HG02840 (cell line): ENCODE results near the gene SUFU.
"Not testable (repeated sequence)": the region's sequence is repeated elsewhere in the genome, so short reads cannot be mapped to it uniquely, and the experiment has no call there.

Experiments used
- ATAC-seq: cut with Tn5 transposase; IDR thresholded peaks from one replicate; pipeline ENCODE4 v1.9.1; 2021; ENCODE audit warnings: mild to moderate bottlenecking, moderate library complexity, moderate number of reproducible peaks; ENCODE audit not compliant: unreplicated experiment, low FRiP score

Gene SUFU

DNA sequence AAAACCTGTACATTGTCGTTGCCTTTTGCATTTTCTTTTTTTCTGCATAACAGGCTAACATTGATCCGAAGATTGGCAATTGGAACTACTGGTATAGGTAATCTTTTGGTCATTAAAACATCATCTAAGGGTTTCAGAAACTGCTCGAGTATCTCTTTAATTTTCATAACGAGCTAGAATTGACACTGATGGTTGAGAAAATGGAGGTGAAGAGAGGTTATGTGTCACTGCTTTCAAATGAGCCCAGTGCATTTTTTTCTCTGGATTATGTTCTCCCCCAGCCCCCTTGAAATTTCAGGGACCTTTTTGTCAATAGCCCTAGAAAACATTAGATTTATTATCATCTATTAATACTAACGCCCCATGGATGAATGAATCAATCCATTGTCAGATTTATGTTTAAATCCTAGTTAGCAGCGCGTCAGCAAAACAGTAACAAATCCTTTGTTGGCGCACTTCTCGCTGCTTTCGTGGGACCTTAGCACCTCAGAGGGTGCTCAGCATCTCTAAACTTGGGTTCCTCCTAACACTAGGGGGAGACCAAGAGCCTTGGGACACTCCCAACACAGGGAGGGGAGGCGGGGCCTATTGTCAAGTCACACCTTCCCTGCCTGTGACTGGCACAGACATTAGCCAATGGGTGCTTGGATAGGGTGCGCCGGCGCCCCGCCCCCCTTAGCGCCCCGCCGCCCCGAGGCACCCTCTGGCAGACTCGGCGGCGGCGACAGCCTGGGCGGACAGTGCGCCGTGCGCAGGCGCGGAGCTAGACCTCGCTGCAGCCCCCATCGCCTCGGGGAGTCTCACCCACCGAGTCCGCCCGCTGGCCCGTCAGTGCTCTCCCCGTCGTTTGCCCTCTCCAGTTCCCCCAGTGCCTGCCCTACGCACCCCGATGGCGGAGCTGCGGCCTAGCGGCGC lies at the start of gene SUFU:
Gene SUFU (plus strand): TSS at position 709 of the 915 bp plus-strand sequence. CDS start 181 bp downstream, at position 890.
- ATAC-seq: peak; percentile 56

DNA sequence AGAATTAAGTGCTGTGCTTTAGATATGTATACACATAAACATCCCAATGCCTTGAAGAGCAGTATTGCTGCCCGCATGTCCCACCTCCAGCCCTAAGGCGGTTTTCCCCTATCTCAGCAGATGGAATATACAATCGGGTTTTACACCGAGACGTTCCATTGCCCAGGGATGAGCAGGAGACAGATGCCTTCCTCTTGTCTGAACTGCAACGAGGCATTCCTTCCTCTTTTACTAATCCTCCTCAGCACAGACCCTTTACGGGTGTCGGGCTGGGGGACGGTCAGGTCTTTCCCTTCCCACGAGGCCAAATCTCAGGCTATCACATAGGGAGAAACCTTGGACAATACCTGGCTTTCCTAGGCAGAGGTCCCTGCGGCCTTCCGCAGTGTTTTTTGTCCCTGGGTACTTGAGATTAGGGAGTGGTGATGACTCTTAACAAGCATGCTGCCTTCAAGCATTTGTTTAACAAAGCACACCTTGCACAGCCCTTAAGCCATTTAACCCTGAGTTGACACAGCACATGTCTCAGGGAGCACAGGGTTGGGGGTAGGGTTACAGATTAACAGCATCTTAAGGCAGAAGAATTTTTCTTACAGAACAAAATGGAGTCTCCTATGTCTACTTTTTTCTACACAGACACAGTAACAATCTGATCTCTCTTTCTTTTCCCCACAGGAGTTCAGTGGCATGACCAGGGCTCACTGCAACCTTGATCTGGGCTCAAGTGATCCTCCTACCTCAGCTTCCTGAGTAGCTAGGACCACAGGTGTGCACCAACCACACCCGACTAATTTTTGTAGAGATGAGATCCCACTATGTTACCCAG lies 48.9 kb upstream of the SUFU start:
- not testable (repeated sequence) for ATAC-seq

DNA sequence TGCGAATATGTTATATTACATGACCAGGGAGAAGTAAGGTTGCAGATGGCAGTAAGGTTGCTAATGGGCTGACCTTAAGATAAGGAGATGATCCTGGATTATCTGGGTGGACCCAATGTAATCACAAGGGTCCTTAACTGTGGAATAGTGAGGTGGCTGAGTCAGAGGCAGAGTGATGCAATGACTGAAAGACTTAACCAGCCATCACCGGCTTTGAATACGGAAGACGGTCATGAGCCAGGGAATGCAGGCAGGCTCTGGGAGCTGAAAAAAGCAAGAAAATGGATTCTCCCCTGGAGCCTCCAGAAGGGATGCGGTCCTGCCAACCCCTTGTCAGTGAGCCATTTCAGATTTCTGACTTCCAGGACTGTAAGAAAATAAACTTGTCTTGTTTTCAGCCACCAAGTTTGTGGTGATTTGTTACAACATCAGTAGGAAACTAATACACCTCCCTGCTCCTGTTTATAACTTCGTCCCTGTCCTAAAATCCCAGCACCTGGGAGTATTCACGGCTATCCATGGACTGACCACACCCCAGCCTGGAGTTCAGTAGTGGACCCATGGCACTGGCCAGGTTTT lies 47.8 kb upstream of the SUFU start:
- no peak for ATAC-seq

DNA sequence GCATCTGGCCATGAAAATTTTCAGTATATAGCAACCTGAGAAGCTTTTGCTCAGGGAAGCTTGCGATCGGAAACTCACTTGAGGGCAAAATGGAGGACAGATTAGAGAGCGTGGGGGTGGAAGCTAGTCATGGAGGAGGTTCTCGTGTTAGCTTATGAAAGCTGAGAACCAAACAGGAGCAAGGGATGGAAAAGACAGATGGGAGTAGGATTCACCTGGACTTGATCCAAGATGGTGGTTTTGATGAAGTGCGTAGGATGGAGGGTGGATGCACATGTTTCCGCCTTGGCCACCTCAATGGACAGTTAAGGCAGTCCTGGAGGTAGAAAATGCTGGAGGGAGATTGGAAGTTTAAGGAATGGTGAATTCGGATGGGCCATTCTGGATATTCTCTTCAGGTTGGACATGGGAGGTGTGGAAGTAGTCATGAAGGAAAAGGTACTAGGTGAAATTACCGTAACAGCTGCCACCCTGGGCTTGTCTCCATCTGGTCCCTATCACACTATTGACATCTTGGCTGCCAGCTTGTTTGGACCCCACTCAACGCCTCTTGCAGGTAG lies 46.1 kb upstream of the SUFU start:
- ATAC-seq: no peak

DNA sequence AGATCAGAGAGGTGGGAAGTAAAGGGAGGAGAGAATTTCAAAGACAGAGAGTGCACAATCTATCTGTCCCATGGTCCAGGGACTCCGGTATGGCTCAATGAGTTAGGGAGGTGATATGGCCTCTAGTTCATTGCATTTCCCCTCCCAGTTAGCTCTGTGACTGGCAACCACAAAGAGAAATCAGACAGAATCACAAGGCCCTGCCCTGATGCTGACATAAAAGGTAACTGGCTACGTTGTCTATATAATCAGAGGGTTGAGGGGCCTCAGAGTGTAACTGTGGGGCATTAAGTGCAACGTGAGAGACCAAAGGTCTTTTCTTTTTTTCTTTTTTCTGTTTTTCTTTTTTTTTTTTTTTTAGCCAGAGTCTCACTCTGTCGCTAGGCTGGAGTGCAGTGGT lies 45.1 kb upstream of the SUFU start:
- ATAC-seq: no peak

DNA sequence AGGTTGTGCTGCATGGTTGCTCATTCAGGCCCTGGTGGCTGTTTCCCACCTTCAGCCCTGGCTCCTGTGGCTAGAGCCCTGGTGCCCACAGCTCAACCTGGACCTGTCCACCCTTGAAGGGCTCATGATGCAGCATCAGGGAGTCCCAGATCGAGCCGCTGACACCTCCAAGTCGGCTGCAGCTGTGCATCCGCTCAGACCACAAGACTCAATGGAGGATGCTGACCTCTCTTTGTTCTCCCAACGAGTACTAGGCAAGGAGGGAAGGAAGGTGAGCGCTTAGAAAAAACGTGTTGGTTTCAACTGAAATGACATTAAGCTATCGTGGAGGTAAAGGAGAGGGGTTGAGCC lies 43.0 kb upstream of the SUFU start:
- peak; percentile 30 for ATAC-seq

DNA sequence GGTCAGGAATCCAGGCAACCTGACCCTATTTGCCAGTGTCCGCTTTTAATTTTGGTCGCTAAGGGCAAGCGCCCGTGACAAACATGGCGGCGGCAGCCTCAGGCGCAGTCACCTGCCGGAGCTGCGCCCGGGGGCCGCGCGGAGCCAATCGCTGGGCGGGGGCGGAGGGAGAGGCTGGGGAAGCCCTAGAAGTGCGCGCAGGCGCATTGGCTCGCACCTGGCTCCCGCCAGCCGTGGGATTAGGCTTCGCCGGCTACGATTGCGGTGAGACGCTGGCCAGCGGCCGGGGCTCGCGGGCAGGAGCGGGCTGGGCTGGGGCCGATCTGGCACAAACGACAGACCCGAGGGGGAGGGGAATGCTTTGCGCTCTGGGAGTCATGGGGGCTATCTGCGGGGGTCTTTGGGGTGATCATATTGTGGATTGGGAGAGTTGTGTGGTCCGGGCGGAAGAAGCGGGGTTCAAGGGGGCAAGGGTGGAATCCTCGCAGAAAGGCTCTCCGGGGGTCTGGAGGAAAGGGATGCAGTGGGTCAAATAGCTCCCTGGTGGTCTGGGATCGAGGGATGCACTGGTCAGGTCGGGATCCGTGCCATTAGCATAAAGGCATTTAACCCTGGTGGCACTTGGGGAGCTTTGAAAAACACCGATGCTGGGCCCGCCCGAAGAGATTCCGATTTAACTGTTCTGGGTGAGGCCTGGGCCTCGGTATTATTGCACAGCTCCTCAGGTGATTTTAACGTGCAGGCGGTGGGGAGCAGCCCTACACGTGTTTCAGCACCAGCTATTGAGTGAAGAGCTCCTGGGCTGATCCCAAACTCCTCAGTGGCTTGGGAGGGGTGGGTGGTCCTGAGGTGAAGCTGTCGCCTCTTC lies 42.4 kb upstream of the SUFU start:
- peak; percentile 74 for ATAC-seq

DNA sequence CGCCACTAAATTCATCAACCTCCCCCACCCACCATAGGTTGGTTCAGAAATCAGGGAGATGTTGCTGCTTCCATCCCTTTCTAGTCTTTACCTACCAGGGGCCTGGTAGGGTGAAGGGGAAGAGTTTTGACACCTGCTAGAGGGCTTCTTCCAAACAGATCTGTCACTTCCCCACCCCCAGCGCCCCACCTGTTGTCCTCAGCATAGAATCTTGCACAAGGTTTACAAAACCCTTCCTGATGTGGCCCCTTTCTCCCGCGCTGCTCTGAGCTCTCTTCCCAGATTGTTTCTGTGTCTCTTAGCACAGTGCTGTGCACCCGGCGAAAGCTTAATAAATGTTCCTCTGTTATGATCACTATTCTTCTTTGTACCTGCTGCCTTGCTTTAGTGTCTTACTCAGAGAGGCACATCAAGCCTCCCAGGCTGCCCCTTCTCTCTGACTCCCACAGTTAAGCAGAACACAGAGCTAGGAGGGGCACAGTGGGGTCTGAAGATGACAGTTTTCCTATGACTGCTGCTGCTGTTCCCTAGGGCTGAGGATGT lies 41.2 kb upstream of the SUFU start:
- no peak for ATAC-seq

DNA sequence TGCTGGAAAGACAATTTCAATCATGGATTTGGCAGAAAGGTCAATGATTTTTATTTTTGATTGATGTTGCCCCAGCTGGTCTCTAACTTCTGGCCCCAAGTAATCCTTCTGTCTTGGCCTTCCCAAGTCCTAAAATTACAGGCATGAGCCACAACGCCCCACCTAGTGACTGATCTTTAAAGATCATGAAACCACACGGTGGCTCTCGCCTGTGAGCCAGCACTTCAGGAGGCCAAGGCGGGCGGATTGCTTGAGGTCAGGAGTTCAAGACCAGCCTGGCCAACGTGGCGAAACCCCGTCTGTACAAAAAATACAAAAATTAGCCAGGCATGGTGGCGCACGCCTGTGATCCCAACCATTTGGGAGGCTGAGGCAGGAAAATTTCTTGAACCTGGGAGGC lies 39.8 kb upstream of the SUFU start:
- no peak for ATAC-seq

DNA sequence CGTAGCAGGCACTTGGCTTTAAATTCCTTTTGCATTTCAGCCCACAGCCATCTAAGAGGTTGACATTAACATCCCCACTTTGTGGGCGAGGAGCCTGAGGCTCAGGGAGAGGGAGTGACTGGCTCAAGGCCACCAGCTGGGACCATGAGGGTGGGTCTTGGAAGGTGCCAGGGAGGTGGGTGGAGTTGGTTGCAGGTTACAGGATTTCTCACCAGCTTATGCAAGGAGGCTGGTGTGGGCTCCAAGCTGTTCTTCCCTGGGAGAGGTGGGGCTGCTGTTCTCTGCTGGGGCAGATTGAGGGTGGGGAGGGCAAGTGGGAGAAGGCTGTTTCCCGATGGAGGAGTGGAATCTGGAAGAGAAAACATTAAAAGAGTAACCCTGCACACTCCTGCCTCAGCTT lies 38.3 kb upstream of the SUFU start:
- ATAC-seq: no peak

DNA sequence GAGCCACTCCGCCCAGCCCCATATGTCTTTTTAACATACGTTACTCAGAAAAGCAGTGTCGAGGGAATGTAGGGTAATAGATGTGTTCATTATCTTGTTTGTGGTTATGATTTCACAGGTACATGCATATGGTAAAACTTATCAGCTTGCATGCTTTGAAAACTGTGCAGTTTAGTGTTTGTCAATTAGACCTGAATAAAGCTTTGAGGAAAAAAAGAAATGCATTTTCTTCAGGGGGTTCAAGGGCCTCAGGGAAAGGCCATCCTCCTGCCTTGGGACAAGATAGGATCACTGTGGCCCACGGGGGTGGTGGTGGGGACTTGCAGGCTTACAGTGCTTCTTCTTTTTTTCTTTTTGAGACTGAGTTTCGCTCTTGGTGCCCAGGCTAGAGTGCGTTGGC lies 36.5 kb upstream of the SUFU start:
- no peak for ATAC-seq

DNA sequence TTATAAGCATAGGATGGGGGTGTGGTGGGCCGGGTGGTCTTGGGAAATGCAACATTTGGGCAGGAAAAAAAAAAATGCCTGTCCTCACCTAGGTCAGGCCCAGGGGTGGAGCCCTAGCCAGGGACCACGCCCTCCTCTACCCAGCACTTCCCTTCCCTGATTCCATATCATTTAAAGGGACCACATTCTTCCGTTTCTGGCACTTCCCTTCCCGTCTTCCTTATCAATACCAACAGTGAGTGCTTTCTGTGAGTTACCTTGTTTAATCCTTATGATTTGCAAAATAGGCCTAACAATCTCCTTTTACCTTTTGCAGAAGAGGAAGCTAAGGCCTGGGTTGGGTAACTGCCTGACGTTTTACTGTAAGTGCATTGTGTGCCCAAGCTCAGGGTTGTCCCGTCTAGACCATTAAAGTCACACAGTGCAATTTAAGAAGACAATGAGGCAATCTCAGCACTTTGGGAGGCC lies 35.8 kb upstream of the SUFU start:
- no peak for ATAC-seq

DNA sequence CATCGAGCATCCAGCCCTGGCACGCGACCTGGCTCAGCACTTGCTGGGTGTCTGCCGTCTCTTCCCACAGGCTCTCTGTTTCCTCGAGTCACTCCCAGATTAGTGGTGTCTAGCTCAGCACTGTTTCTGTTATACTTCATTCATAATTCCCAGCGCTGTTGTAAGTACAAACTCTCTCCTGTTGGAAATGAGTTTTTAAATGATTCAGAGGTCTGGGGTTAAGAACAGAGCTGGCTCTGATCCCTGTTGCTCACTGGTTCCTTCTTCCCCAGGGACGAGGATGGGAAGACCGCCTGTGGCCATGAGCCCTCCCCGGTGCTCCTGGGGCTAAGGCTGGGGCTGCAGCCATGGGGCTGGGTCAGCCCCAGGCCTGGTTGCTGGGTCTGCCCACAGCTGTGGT lies 35.1 kb upstream of the SUFU start:
- no peak for ATAC-seq

DNA sequence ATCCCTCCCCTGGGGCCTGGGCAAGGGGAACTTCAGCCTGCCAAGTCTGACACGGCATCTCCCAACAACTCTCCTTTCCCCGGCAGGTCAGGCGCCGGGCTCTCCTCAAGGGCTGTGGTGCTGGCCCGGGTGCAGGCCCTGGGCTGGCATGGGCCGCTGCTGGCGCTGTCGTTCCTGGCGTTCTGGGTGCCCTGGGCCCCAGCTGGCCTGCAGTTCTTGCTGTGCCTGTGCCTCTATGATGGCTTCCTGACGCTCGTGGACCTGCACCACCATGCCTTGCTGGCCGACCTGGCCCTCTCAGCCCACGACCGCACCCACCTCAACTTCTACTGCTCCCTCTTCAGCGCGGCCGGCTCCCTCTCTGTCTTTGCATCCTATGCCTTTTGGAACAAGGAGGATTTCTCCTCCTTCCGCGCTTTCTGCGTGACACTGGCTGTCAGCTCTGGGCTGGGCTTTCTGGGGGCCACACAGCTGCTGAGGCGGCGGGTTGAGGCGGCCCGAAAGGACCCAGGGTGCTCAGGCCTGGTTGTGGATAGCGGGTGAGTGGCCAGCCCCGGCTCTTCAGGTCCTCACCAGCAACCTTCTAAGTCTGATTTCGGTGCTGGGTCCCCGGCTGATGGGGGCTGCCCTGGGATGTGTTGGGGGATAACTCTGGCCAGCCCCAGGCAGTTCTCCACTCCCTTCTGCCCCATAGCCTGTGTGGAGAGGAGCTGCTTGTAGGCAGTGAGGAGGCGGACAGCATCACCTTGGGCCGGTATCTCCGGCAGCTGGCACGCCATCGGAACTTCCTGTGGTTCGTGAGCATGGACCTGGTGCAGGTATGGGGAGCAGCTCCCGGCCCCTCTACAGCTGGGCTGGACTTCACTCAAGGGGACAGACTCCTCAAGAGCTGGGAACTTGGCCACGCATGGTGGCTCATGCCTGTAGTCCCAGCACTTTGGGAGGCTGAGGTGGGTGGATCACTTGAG lies 32.9 kb upstream of the SUFU start:
- ATAC-seq: no peak

DNA sequence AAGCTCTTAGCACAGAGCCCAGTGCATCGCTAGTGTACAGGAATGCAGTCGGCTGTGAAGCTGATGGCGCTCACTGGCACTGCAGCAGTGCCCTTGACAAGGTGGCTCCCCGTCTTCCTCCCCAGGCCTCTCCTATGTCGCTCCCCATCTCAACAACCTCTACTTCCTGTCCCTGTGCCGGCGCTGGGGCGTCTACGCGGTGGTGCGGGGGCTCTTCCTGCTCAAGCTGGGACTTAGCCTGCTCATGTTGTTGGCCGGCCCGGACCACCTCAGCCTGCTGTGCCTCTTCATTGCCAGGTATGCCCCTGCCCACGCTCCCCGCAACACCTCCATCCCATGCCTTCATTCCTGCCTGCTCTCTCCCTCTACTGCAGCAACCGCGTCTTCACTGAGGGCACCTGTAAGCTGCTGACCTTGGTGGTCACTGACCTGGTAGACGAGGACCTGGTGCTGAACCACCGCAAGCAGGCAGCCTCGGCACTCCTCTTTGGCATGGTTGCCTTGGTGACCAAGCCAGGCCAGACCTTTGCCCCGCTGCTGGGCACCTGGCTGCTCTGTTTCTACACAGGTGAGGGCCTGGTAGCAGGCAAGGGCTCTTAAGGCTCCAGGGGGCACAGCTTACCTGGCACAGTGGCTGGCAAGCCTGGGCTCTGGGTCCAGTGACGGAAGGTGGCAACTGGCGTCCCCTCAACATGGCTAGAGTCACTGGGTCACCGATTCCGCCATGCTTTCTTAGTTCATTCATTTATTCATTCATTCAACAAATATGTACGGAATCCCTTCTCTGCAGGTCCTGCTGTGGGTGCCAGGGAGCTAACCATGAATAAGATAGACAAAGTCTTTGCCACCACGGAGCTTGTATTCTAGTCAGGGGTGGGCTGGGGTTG lies 30.1 kb upstream of the SUFU start:
- ATAC-seq: no peak

DNA sequence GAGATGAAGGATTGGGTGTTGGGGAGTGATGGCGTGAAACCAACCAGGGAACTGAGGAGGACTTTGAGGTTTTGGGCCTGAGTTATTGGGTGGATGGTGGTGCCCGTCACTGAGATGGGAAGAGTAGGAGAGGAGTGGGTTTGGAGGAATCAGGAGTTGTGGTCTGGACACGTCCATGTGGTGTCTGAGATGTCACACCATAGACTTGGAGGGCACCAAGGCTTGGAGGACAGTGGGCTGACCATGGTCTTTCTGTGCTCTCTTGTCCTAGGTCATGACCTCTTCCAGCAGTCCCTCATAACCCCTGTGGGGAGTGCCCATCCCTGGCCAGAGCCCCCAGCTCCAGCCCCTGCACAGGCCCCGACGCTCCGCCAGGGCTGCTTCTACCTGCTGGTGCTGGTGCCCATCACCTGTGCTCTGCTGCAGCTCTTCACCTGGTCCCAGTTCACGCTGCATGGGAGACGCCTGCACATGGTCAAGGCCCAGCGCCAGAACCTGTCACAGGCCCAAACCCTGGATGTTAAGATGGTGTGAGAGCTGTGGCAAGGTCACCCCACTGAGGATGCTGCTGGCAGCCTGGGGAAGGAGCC lies 28.2 kb upstream of the SUFU start:
- no peak for ATAC-seq

DNA sequence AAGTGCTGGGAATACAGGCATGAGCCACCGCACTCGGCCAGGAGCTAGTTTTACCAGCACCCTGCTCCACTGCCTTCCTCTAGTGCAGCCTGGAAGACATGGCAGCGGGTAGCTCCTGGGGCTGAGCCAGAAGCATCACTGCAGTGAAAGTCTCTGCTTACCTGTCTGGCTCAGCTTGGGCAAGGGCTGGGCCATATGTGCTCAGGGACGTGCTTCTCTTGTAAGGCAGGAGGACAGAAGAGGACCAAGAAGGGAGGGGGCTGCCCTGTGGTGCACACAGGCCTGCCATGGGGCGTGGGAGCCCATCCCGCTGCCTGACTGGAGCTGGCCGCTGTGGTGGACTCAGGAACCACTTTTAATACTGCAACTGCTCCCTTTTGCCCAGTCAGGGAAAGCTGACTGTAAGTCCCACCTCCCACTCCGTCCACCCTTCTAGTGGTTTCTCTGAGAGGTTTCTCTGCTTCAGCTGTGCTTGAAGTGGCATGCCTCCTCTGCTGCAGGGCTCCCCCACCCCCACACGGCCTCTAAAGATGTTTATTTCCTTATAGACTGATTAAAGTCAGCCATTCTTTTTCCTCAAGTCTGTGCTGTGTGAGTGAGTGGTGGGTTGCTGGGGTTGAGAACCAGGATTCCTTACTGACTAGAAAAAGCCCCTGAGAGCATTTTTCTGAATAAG lies 27.2 kb upstream of the SUFU start:
- no peak for ATAC-seq
